Liver (tissue), 9 donors: ENCODE results near the gene NIPAL1. TPM values are rescaled to one million over a fixed set of nuclear protein-coding genes. Genes with fewer than 3 reads are reported as not detected.

Experiments used
- DNase-seq: peaks from one replicate; pipeline ENCODE4 v3.0.0-alpha.2; 2017; ENCODE audit warnings: low spot score
- H3K27ac ChIP-seq, 2 donors: one replicate each; pipeline ENCODE4 v1.7.0; 2013; ENCODE audit warnings: inconsistent platforms in 2 of 2, low read length in 2 of 2, control low read depth in 1 of 2, low read depth in 1 of 2, mild to moderate bottlenecking in 1 of 2
- H3K27me3 ChIP-seq, 4 donors: one replicate each; pipeline versions ENCODE4 v1.6.1 to v1.7.0; 2013; ENCODE audit warnings: low read length in 3 of 4, inconsistent platforms in 1 of 4, mild to moderate bottlenecking in 1 of 4, moderate library complexity in 1 of 4; ENCODE audit not compliant: control insufficient read depth in 4 of 4, insufficient read depth in 4 of 4
- H3K36me3 ChIP-seq, 4 donors: one replicate each; pipeline versions ENCODE4 v1.6.1 to v1.7.0; 2013; ENCODE audit warnings: low read length in 3 of 4, mild to moderate bottlenecking in 3 of 4, low read depth in 1 of 4, moderate library complexity in 1 of 4; ENCODE audit not compliant: control insufficient read depth in 4 of 4, insufficient read depth in 3 of 4
- H3K4me1 ChIP-seq, 4 donors: one replicate each; pipeline versions ENCODE4 v1.6.1 to v1.7.0; 2013; ENCODE audit warnings: low read length in 3 of 4, mild to moderate bottlenecking in 3 of 4, moderate library complexity in 1 of 4; ENCODE audit not compliant: control insufficient read depth in 4 of 4, insufficient read depth in 4 of 4
- H3K4me3 ChIP-seq, 3 donors: one replicate each; pipeline versions ENCODE4 v1.6.1 to v1.7.0; 2013; ENCODE audit warnings: low read length in 3 of 3, control low read depth in 1 of 3, low read depth in 1 of 3, mild to moderate bottlenecking in 1 of 3
- H3K9ac ChIP-seq, 2 donors: one replicate each; pipeline ENCODE4 v1.7.0; 2013; ENCODE audit warnings: low read length in 2 of 2, mild to moderate bottlenecking in 2 of 2, moderate library complexity in 2 of 2, control low read depth in 1 of 2, low read depth in 1 of 2
- H3K9me3 ChIP-seq, 4 donors: one replicate each; pipeline versions ENCODE4 v1.6.1 to v1.7.0; 2013; ENCODE audit warnings: low read length in 3 of 4; ENCODE audit not compliant: control insufficient read depth in 4 of 4
- CTCF ChIP-seq: fragments of 150-350 bp; IDR thresholded peaks from 2 replicates; pipeline ENCODE4 v1.5.1; 2017; ENCODE audit warnings: improper control_type of control experiment, low read depth, low read length; ENCODE audit not compliant: missing input control
- EGR1 ChIP-seq, 2 donors: IDR thresholded peaks; 2 replicates each; pipeline ENCODE4 v1.6.1; 2016 to 2018; ENCODE audit warnings: antibody characterized with exemption in 2 of 2, low read depth in 2 of 2
- FOXA1 ChIP-seq: IDR thresholded peaks from 2 replicates; pipeline ENCODE4 v1.6.1; 2016; ENCODE audit warnings: antibody characterized with exemption
- FOXA2 ChIP-seq: IDR thresholded peaks from 2 replicates; pipeline ENCODE4 v1.6.1; 2016; ENCODE audit warnings: antibody characterized with exemption
- GABPA ChIP-seq, 2 donors: IDR thresholded peaks in 1 of 2; conservative IDR thresholded peaks in 1 of 2; 2 replicates each; pipeline ENCODE4 v1.6.1; 2016; ENCODE audit warnings: antibody characterized with exemption in 2 of 2, mild to moderate bottlenecking in 1 of 2, moderate library complexity in 1 of 2
- HNF4A ChIP-seq, 2 donors: conservative IDR thresholded peaks; 2 replicates each; pipeline ENCODE4 v1.6.1; 2016; ENCODE audit warnings: antibody characterized with exemption in 2 of 2, mild to moderate bottlenecking in 2 of 2
- HNF4G ChIP-seq: IDR thresholded peaks from 2 replicates; pipeline ENCODE4 v1.6.1; 2016; ENCODE audit warnings: antibody characterized with exemption
- JUND ChIP-seq, 2 donors: IDR thresholded peaks; 2 replicates each; pipeline ENCODE4 v1.6.1; 2016; ENCODE audit warnings: antibody characterized with exemption in 2 of 2
- NR2F2 ChIP-seq: IDR thresholded peaks from 2 replicates; pipeline ENCODE4 v1.6.1; 2016; ENCODE audit warnings: antibody characterized with exemption
- RAD21 ChIP-seq, 2 donors: IDR thresholded peaks; 2 replicates each; pipeline ENCODE4 v1.6.1; 2016; ENCODE audit warnings: antibody characterized with exemption in 2 of 2, mild to moderate bottlenecking in 2 of 2
- RXRA ChIP-seq, 2 donors: IDR thresholded peaks; 2 replicates each; pipeline ENCODE4 v1.6.1; 2017 to 2018; ENCODE audit warnings: antibody characterized with exemption in 2 of 2, mild to moderate bottlenecking in 1 of 2
- SP1 ChIP-seq: IDR thresholded peaks from 2 replicates; pipeline ENCODE4 v1.6.1; 2018; ENCODE audit warnings: antibody characterized with exemption, mild to moderate bottlenecking
- TAF1 ChIP-seq: conservative IDR thresholded peaks from 2 replicates; pipeline ENCODE4 v1.6.1; 2016; ENCODE audit warnings: antibody characterized with exemption, mild to moderate bottlenecking
- YY1 ChIP-seq: IDR thresholded peaks from 2 replicates; pipeline ENCODE4 v1.6.1; 2016; ENCODE audit warnings: antibody characterized with exemption, mild to moderate bottlenecking
- ZBTB33 ChIP-seq: IDR thresholded peaks from 2 replicates; pipeline ENCODE4 v1.6.1; 2016; ENCODE audit warnings: antibody characterized with exemption
- WGBS: extraction: QIAGEN DNeasy Blood & Tissue Kit; methylation state at CpG from one replicate; pipeline ENCODE4 v1.1.7; 2013; 5-methylcytosine and 5-hydroxymethylcytosine counted together
- polyA plus RNA-seq, 2 donors: library from polyadenylated mRNA; stranded (reverse) in 1 of 2; unstranded in 1 of 2; fragments of 200-250 nt in 1 of 2; fragments of >200 nt in 1 of 2; fragmentation: Nextera tagmentation in 1 of 2; extraction: Ambion mirVana in 1 of 2; gene quantifications; one replicate each; pipeline versions ENCODE4 v1.2.1 to v1.2.3, GENCODE V29; 2013 to 2015
- total RNA-seq, 2 donors: library from RNA; depleted of rRNA; stranded (reverse); fragments of >200 nt; gene quantifications; one replicate each; pipeline ENCODE4 v1.2.3, GENCODE V29; 2014
- TF ChIP-seq, protein P1 (sequence below): IDR thresholded peaks from 2 replicates; pipeline ENCODE4 v1.6.1; 2016; ENCODE audit warnings: antibody characterized with exemption
- TF ChIP-seq, protein P2 (sequence below): IDR thresholded peaks from 2 replicates; pipeline ENCODE4 v1.6.1; 2016; ENCODE audit warnings: antibody characterized with exemption, mild to moderate bottlenecking
- donor health status: healthy.
- donor health status: healthy.
- donor health status: healthy.
- donor health status: healthy.
- donor health status: healthy.

The NIPAL1 gene
- total and polyA plus RNA-seq, 4 donors: 2.5 to 10.7 (median 6.1) TPM

- Histone ChIP-seq H3K4me3 (no peak overlapping the region), H3K36me3 (no peaks in the 10 kb centered on the region), H3K9me3 (no peaks in the 10 kb centered on the region), H3K9ac (no peak overlapping the region), H3K4me1 (no peaks in the 10 kb centered on the region), H3K27ac (no peak overlapping the region), H3K27me3 (no peaks in the 10 kb centered on the region)
- WGBS: 75% methylated on average over 2 of the region's 2 CpGs
- TF ChIP-seq GABPA (IDR thresholded peaks at IDR 0.05 in 1 of 2, conservative IDR thresholded peaks at IDR 0.05 in 1 of 2) (no peak), EGR1 (IDR thresholded peaks at IDR 0.05; ENCODE audit: low read depth in 2 of 2) (no peak), TAF1 (no peak), HNF4G (no peak), FOXA1 (no peak), RAD21 (IDR thresholded peaks at IDR 0.05) (no peak), RXRA (IDR thresholded peaks at IDR 0.05) (no peak), YY1 (no peak), NR2F2 (no peak), HNF4A (conservative IDR thresholded peaks at IDR 0.05) (no peak), CTCF (no peak)
- TF ChIP-seq, protein P1, sequence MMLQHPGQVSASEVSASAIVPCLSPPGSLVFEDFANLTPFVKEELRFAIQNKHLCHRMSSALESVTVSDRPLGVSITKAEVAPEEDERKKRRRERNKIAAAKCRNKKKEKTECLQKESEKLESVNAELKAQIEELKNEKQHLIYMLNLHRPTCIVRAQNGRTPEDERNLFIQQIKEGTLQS: no peak
- TF ChIP-seq, protein P2, sequence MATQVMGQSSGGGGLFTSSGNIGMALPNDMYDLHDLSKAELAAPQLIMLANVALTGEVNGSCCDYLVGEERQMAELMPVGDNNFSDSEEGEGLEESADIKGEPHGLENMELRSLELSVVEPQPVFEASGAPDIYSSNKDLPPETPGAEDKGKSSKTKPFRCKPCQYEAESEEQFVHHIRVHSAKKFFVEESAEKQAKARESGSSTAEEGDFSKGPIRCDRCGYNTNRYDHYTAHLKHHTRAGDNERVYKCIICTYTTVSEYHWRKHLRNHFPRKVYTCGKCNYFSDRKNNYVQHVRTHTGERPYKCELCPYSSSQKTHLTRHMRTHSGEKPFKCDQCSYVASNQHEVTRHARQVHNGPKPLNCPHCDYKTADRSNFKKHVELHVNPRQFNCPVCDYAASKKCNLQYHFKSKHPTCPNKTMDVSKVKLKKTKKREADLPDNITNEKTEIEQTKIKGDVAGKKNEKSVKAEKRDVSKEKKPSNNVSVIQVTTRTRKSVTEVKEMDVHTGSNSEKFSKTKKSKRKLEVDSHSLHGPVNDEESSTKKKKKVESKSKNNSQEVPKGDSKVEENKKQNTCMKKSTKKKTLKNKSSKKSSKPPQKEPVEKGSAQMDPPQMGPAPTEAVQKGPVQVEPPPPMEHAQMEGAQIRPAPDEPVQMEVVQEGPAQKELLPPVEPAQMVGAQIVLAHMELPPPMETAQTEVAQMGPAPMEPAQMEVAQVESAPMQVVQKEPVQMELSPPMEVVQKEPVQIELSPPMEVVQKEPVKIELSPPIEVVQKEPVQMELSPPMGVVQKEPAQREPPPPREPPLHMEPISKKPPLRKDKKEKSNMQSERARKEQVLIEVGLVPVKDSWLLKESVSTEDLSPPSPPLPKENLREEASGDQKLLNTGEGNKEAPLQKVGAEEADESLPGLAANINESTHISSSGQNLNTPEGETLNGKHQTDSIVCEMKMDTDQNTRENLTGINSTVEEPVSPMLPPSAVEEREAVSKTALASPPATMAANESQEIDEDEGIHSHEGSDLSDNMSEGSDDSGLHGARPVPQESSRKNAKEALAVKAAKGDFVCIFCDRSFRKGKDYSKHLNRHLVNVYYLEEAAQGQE: no peak
- no peak for DNase-seq
Observed at GRCh38 chr4:48078425-48078824, 61.9 kb downstream of the NIPAL1 start.

DNA sequence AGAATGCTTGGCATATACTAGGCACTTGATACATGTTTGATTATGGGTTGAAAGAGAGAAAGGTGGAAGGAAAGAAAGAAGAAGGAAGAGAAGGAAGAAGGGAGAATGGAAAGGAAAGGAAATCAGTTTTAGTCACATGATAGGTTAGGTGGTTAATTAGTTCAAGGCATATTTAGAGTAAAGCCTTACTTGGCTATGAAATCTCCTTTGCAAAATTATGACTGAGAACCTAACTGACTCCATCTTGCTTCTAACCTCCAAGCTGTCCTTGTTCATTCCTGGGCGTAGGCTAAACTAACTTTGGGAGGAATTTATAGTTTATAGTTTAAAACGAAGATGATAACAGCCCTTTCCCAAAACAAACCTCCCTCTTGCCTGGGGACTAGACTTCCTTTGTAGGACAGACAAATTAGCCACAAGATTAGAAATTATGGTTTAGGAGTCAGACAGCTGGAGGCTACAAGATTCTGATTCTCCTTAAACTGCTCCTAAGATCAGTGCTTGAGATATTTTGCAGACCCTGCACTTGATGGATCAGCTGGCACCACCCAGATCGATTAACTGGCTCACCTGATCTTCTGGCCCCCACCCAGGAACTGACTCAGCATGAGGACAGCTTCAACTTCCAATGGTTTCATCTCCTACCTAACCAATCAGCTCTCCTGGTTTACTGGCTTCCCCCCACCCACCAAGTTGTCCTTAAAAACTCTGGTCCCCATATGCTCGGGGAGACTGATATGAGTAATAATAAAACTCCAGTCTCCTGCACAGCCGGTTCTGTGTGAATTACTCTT lies 62.5 kb downstream of the NIPAL1 start:
- Histone ChIP-seq H3K27ac (no peak overlapping the region), H3K9ac (no peak overlapping the region), H3K27me3 (no peaks in the 10 kb centered on the region), H3K9me3 (no peaks in the 10 kb centered on the region), H3K4me1 (no peaks in the 10 kb centered on the region), H3K36me3 (no peaks in the 10 kb centered on the region), H3K4me3 (no peak overlapping the region)
- no peak for DNase-seq
- TF ChIP-seq HNF4A (conservative IDR thresholded peaks at IDR 0.05) (no peak), SP1 (no peak), RXRA (IDR thresholded peaks at IDR 0.05) (no peak), JUND (IDR thresholded peaks at IDR 0.05) (no peak), GABPA (IDR thresholded peaks at IDR 0.05 in 1 of 2, conservative IDR thresholded peaks at IDR 0.05 in 1 of 2) (no peak), ZBTB33 (no peak), NR2F2 (no peak), FOXA2 (no peak), RAD21 (IDR thresholded peaks at IDR 0.05) (no peak), FOXA1 (no peak), YY1 (no peak)
- TF ChIP-seq, protein P2: no peak
- TF ChIP-seq, protein P1: no peak
- WGBS: 84% methylated on average over 5 of the region's 5 CpGs
